Occipital lobe (tissue), 2 donors: Measurements from ENCODE around the gene EPX. TPM values are rescaled to one million over a fixed set of nuclear protein-coding genes. Genes with fewer than 3 reads are reported as not detected.

Experiments used
- DNase-seq: peaks from one replicate; lab custom pipeline; 2025; lab: John Stamatoyannopoulos, UW
- total RNA-seq: library from RNA; depleted of rRNA; stranded (reverse); fragments of >200 nt; gene quantifications from one replicate; pipeline ENCODE4 v1.2.3, GENCODE V29; 2014

Gene EPX
- total RNA-seq, 1 donor from 2014 or later, result not detected

DNA sequence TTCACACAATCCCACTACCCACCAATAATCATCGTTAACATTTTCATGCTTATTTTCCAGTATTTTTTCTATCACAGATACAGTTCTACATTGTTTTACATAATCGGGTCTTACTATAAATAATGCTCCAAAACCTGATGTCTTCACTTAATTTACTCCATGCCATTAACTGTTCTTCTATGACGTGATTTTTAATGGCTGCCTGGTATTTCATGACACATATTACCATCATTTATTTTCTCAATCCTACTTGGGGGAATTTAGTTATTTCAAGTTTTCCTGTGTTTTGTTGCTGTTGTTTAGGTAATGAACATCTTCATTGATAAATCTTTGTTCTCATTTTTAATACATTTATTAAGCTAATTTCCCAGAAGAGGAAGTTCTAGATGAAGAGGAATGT is 60.6 kb downstream of the EPX start:
- no peak for DNase-seq

Other genes starting within 250 kb of the EPX start
- 10.9 TPM for gene CUEDC1, start 237.3 kb upstream of the EPX start, total RNA-seq
- gene VEZF1, start 204.5 kb upstream of the EPX start, total RNA-seq, result 71.1 TPM
- 382 TPM for gene SRSF1, start 185.5 kb upstream of the EPX start, total RNA-seq
- gene DYNLL2, start 109.3 kb upstream of the EPX start, total RNA-seq, result 41.2 TPM
- under 0.01 TPM for gene OR4D1, start 44.3 kb upstream of the EPX start, total RNA-seq
- not detected for gene OR4D2, start 25.7 kb upstream of the EPX start, total RNA-seq
- 16.1 TPM for gene MKS1, start 26.5 kb downstream of the EPX start, total RNA-seq
- not detected for gene LPO, start 45.9 kb downstream of the EPX start, total RNA-seq
- not detected for gene MPO, start 88.2 kb downstream of the EPX start, total RNA-seq
- 30.1 TPM for gene TSPOAP1, start 136.1 kb downstream of the EPX start, total RNA-seq
- gene SUPT4H1, start 159.5 kb downstream of the EPX start, total RNA-seq, result 28.4 TPM
- 0.31 TPM for gene RNF43, start 224.8 kb downstream of the EPX start, total RNA-seq